Lower lobe of right lung (tissue), 2 donors: Measurements from ENCODE around the gene LTB4R2. TPM values are rescaled to one million over a fixed set of nuclear protein-coding genes. Genes with fewer than 3 reads are reported as not detected.

Experiments
- ATAC-seq, 2 donors: fragments of 200-7000 bp; cut with Tn5 transposase; one replicate each; pipeline ENCODE4 v1.9.1; 2020 to 2022; ENCODE audit warnings: mild to moderate bottlenecking in 2 of 2, moderate library complexity in 2 of 2
- DNase-seq: peaks from one replicate; pipeline ENCODE4 v3.0.0-alpha.2; 2020
- H3K27ac ChIP-seq: fragments of 200-600 bp; one replicate; pipeline ENCODE4 v1.8.0; 2022
- H3K27me3 ChIP-seq: fragments of 200-600 bp; one replicate; pipeline ENCODE4 v1.8.0; 2022; ENCODE audit warnings: low read depth
- H3K36me3 ChIP-seq: fragments of 200-600 bp; one replicate; pipeline ENCODE4 v1.8.0; 2022; ENCODE audit warnings: mild to moderate bottlenecking
- H3K4me1 ChIP-seq: fragments of 200-600 bp; one replicate; pipeline ENCODE4 v1.8.0; 2022
- H3K4me3 ChIP-seq: fragments of 200-600 bp; one replicate; pipeline ENCODE4 v1.8.0; 2022; ENCODE audit warnings: mild to moderate bottlenecking
- H3K9me3 ChIP-seq: fragments of 200-600 bp; one replicate; pipeline ENCODE4 v1.8.0; 2022
- CTCF ChIP-seq: fragments of 200-600 bp; IDR thresholded peaks from one replicate; pipeline ENCODE4 v1.8.0; 2022; ENCODE audit warnings: antibody characterized with exemption, mild to moderate bottlenecking
- intact Hi-C: fragments of 100-400 bp; cut with DNase I; formaldehyde crosslinking; loops from one replicate; pipeline ENCODE4 v1.11.0; 2022
- total RNA-seq: library from RNA; stranded (reverse); fragmentation: NEBNext Ultra II Directional; extraction: Animal tissue kit (Norgen Biotek cat#: 25700); gene quantifications from one replicate; pipeline ENCODE4 v1.2.1, GENCODE V29; 2021
- donor health status: DM: no; HTN: yes; CAD: no; lungs with severe emphysema.

The LTB4R2 gene
- total RNA-seq, 1 donor from 2014 or later: 5.9 TPM

GRCh38 chr14:24271834-24272263 lies 38.1 kb upstream of the LTB4R2 start:
- Histone ChIP-seq H3K36me3 (peaks cover 34% of the 10 kb centered on the region), H3K4me1 (peaks cover 55% of the 10 kb centered on the region), H3K27ac (peak overlapping the region; percentile 98), H3K4me3 (peak overlapping the region; percentile 74), H3K9me3 (no peaks in the 10 kb centered on the region), H3K27me3 (no peaks in the 10 kb centered on the region)
- TF ChIP-seq CTCF: no peak
- intact Hi-C loops: no loop called here
- ATAC-seq (no peak), DNase-seq (no peak)

GRCh38 chr14:24272467-24272866 lies 37.5 kb upstream of the LTB4R2 start:
- no peak for DNase-seq
- H3K36me3 ChIP-seq: peaks cover 28% of the 10 kb centered on the region

GRCh38 chr14:24273422-24273998 lies 36.4 kb upstream of the LTB4R2 start:
- intact Hi-C loops: no loop called here
- ATAC-seq (no peak), DNase-seq (no peak)
- peaks cover 17% of the 10 kb centered on the region for H3K36me3 ChIP-seq
- no peak overlapping the region for H3K4me3 ChIP-seq
- H3K27ac ChIP-seq: peak overlapping the region; percentile 98
- TF ChIP-seq CTCF: peak; percentile 12
- no peaks in the 10 kb centered on the region for H3K9me3 ChIP-seq
- peaks cover 68% of the 10 kb centered on the region for H3K4me1 ChIP-seq
- H3K27me3 ChIP-seq: no peaks in the 10 kb centered on the region

More at GRCh38 chr14:24272467-24272866, 37.5 kb upstream of the LTB4R2 start:
- H3K27me3 ChIP-seq: no peaks in the 10 kb centered on the region
- H3K4me3 ChIP-seq: no peak overlapping the region
- no peak for TF ChIP-seq CTCF
- H3K9me3 ChIP-seq: no peaks in the 10 kb centered on the region
- peak overlapping the region; percentile 98 for H3K27ac ChIP-seq
- intact Hi-C loops: no loop called here
- ATAC-seq: peak in 1 of 2 donors; percentile 27
- H3K4me1 ChIP-seq: peaks cover 61% of the 10 kb centered on the region

GRCh38 chr14:24274101-24274543 lies 35.8 kb upstream of the LTB4R2 start:
- H3K27me3 ChIP-seq: no peaks in the 10 kb centered on the region
- H3K27ac ChIP-seq: peak overlapping the region; percentile 98
- H3K4me3 ChIP-seq: no peak overlapping the region
- peaks cover 11% of the 10 kb centered on the region for H3K36me3 ChIP-seq
- peaks cover 75% of the 10 kb centered on the region for H3K4me1 ChIP-seq
- DNase-seq (no peak), ATAC-seq (peak; percentile 64 to 72)
- no peaks in the 10 kb centered on the region for H3K9me3 ChIP-seq
- intact Hi-C loops: no loop called here
- TF ChIP-seq CTCF: no peak

- no peak for ATAC-seq
- no peak overlapping the region for H3K27ac ChIP-seq
- no peaks in the 10 kb centered on the region for H3K9me3 ChIP-seq
- peaks cover 84% of the 10 kb centered on the region for H3K4me1 ChIP-seq
- H3K36me3 ChIP-seq: no peaks in the 10 kb centered on the region
- intact Hi-C loops: no loop called here
- H3K4me3 ChIP-seq: no peak overlapping the region
- peak; percentile 47 for DNase-seq
- TF ChIP-seq CTCF: no peak
- H3K27me3 ChIP-seq: no peaks in the 10 kb centered on the region
Measured at GRCh38 chr14:24277071-24277470, 32.9 kb upstream of the LTB4R2 start.
